Liver (tissue), 9 donors: ENCODE data around the gene TMEM263. TPM values are rescaled to one million over a fixed set of nuclear protein-coding genes. Genes with fewer than 3 reads are reported as not detected.
"Not testable (repeated sequence)": the region's sequence is repeated elsewhere in the genome, so short reads cannot be mapped to it uniquely, and the experiment has no call there.

Experiments
- DNase-seq: peaks from one replicate; pipeline ENCODE4 v3.0.0-alpha.2; 2017; ENCODE audit warnings: low spot score
- H3K27ac ChIP-seq, 2 donors: one replicate each; pipeline ENCODE4 v1.7.0; 2013; ENCODE audit warnings: inconsistent platforms in 2 of 2, low read length in 2 of 2, control low read depth in 1 of 2, low read depth in 1 of 2, mild to moderate bottlenecking in 1 of 2
- H3K27me3 ChIP-seq, 4 donors: one replicate each; pipeline versions ENCODE4 v1.6.1 to v1.7.0; 2013; ENCODE audit warnings: low read length in 3 of 4, inconsistent platforms in 1 of 4, mild to moderate bottlenecking in 1 of 4, moderate library complexity in 1 of 4; ENCODE audit not compliant: control insufficient read depth in 4 of 4, insufficient read depth in 4 of 4
- H3K36me3 ChIP-seq, 4 donors: one replicate each; pipeline versions ENCODE4 v1.6.1 to v1.7.0; 2013; ENCODE audit warnings: low read length in 3 of 4, mild to moderate bottlenecking in 3 of 4, low read depth in 1 of 4, moderate library complexity in 1 of 4; ENCODE audit not compliant: control insufficient read depth in 4 of 4, insufficient read depth in 3 of 4
- H3K4me1 ChIP-seq, 4 donors: one replicate each; pipeline versions ENCODE4 v1.6.1 to v1.7.0; 2013; ENCODE audit warnings: low read length in 3 of 4, mild to moderate bottlenecking in 3 of 4, moderate library complexity in 1 of 4; ENCODE audit not compliant: control insufficient read depth in 4 of 4, insufficient read depth in 4 of 4
- H3K4me3 ChIP-seq, 3 donors: one replicate each; pipeline versions ENCODE4 v1.6.1 to v1.7.0; 2013; ENCODE audit warnings: low read length in 3 of 3, control low read depth in 1 of 3, low read depth in 1 of 3, mild to moderate bottlenecking in 1 of 3
- H3K9ac ChIP-seq, 2 donors: one replicate each; pipeline ENCODE4 v1.7.0; 2013; ENCODE audit warnings: low read length in 2 of 2, mild to moderate bottlenecking in 2 of 2, moderate library complexity in 2 of 2, control low read depth in 1 of 2, low read depth in 1 of 2
- H3K9me3 ChIP-seq, 4 donors: one replicate each; pipeline versions ENCODE4 v1.6.1 to v1.7.0; 2013; ENCODE audit warnings: low read length in 3 of 4; ENCODE audit not compliant: control insufficient read depth in 4 of 4
- EGR1 ChIP-seq, 2 donors: IDR thresholded peaks; 2 replicates each; pipeline ENCODE4 v1.6.1; 2016 to 2018; ENCODE audit warnings: antibody characterized with exemption in 2 of 2, low read depth in 2 of 2
- FOXA1 ChIP-seq: IDR thresholded peaks from 2 replicates; pipeline ENCODE4 v1.6.1; 2016; ENCODE audit warnings: antibody characterized with exemption
- HNF4A ChIP-seq, 2 donors: conservative IDR thresholded peaks; 2 replicates each; pipeline ENCODE4 v1.6.1; 2016; ENCODE audit warnings: antibody characterized with exemption in 2 of 2, mild to moderate bottlenecking in 2 of 2
- JUND ChIP-seq, 2 donors: IDR thresholded peaks; 2 replicates each; pipeline ENCODE4 v1.6.1; 2016; ENCODE audit warnings: antibody characterized with exemption in 2 of 2
- RAD21 ChIP-seq, 2 donors: IDR thresholded peaks; 2 replicates each; pipeline ENCODE4 v1.6.1; 2016; ENCODE audit warnings: antibody characterized with exemption in 2 of 2, mild to moderate bottlenecking in 2 of 2
- REST ChIP-seq: IDR thresholded peaks from 2 replicates; pipeline ENCODE4 v1.6.1; 2016; ENCODE audit warnings: antibody characterized with exemption, mild to moderate bottlenecking
- RXRA ChIP-seq, 2 donors: IDR thresholded peaks; 2 replicates each; pipeline ENCODE4 v1.6.1; 2017 to 2018; ENCODE audit warnings: antibody characterized with exemption in 2 of 2, mild to moderate bottlenecking in 1 of 2
- YY1 ChIP-seq: IDR thresholded peaks from 2 replicates; pipeline ENCODE4 v1.6.1; 2016; ENCODE audit warnings: antibody characterized with exemption, mild to moderate bottlenecking
- ZBTB33 ChIP-seq: IDR thresholded peaks from 2 replicates; pipeline ENCODE4 v1.6.1; 2016; ENCODE audit warnings: antibody characterized with exemption
- WGBS: extraction: QIAGEN DNeasy Blood & Tissue Kit; methylation state at CpG from one replicate; pipeline ENCODE4 v1.1.7; 2013; 5-methylcytosine and 5-hydroxymethylcytosine counted together
- polyA plus RNA-seq, 2 donors: library from polyadenylated mRNA; stranded (reverse) in 1 of 2; unstranded in 1 of 2; fragments of 200-250 nt in 1 of 2; fragments of >200 nt in 1 of 2; fragmentation: Nextera tagmentation in 1 of 2; extraction: Ambion mirVana in 1 of 2; gene quantifications; one replicate each; pipeline versions ENCODE4 v1.2.1 to v1.2.3, GENCODE V29; 2013 to 2015
- total RNA-seq, 2 donors: library from RNA; depleted of rRNA; stranded (reverse); fragments of >200 nt; gene quantifications; one replicate each; pipeline ENCODE4 v1.2.3, GENCODE V29; 2014
- TF ChIP-seq, protein P1 (sequence below): fragments of 150-350 bp; IDR thresholded peaks from 2 replicates; pipeline ENCODE4 v1.5.1; 2017; ENCODE audit warnings: improper control_type of control experiment, low read depth, low read length; ENCODE audit not compliant: missing input control
- donor health status: healthy.
- donor health status: healthy.
- donor health status: healthy.
- donor health status: healthy.
- donor health status: healthy.

The TMEM263 gene
- total and polyA plus RNA-seq, 4 donors: 21.4 to 38.0 (median 21.9) TPM

DNA sequence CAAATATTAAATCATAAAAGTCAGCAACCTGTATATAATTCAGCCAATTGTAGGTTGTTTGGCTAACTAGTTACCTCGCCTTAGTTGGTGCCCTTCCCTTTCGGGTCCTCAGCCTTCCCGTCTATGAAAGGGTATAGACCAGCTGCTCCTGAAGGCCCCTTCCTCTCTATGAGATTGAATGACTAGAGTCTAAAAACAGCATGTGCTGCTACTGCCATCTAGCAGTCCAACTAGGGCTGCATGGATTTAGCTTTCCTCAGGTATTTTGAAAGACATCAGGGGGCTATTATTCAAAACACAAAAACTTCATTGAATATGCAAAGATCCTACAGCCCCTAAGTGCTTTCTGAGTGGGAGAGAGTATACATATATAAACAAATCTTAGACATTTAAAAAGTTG lies 37.0 kb upstream of the TMEM263 start:
- no peak for DNase-seq
- H3K36me3 ChIP-seq: no peaks in the 10 kb centered on the region
- no peaks in the 10 kb centered on the region for H3K27me3 ChIP-seq
- H3K27ac ChIP-seq: no peak overlapping the region
- no peak overlapping the region for H3K4me3 ChIP-seq
- no peak for TF ChIP-seq JUND (IDR thresholded peaks at IDR 0.05)
- TF ChIP-seq YY1: no peak
- no peak for TF ChIP-seq ZBTB33
- no peak for TF ChIP-seq FOXA1
- TF ChIP-seq REST: no peak
- no peak for TF ChIP-seq HNF4A (conservative IDR thresholded peaks at IDR 0.05)
- no peak for TF ChIP-seq RXRA (IDR thresholded peaks at IDR 0.05)
- TF ChIP-seq RAD21 (IDR thresholded peaks at IDR 0.05): peak; percentile 65 to 71
- no peak for TF ChIP-seq EGR1 (IDR thresholded peaks at IDR 0.05; ENCODE audit: low read depth in 2 of 2)
- TF ChIP-seq, protein P1, sequence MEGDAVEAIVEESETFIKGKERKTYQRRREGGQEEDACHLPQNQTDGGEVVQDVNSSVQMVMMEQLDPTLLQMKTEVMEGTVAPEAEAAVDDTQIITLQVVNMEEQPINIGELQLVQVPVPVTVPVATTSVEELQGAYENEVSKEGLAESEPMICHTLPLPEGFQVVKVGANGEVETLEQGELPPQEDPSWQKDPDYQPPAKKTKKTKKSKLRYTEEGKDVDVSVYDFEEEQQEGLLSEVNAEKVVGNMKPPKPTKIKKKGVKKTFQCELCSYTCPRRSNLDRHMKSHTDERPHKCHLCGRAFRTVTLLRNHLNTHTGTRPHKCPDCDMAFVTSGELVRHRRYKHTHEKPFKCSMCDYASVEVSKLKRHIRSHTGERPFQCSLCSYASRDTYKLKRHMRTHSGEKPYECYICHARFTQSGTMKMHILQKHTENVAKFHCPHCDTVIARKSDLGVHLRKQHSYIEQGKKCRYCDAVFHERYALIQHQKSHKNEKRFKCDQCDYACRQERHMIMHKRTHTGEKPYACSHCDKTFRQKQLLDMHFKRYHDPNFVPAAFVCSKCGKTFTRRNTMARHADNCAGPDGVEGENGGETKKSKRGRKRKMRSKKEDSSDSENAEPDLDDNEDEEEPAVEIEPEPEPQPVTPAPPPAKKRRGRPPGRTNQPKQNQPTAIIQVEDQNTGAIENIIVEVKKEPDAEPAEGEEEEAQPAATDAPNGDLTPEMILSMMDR: peak; percentile 20
- H3K9ac ChIP-seq: no peak overlapping the region
- no peaks in the 10 kb centered on the region for H3K4me1 ChIP-seq
- H3K9me3 ChIP-seq: no peaks in the 10 kb centered on the region
- 31% methylated on average over 3 of the region's 3 CpGs for WGBS

DNA sequence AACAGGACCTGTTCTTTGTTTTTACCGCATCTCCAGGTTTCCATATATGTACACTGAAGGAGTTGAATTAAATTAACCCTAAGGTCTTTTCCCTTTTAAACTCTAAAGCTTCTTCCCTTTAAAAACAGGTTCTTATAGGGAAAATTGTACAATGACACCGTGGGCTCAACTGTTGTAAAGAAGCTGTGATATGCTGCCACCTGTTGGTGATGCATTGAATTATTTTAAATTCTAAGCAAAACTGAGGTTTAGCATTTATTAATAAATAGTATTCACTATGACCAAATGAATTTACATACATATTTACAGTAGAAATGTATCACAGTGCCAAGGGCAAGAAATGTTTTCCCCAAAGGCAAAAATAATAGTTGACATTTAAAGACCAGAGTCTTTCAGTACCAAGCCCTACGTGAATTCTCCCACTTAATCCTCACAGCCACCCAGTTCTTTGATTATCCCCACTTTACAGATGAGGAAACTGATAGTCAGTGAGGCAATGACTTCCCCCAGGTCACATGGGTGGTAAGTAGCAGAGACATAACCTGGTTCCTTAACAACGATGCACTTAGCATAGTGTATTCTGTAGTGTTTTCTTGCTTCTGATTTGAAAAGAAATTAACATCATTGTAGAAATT lies 35.7 kb upstream of the TMEM263 start:
- H3K4me1 ChIP-seq: no peaks in the 10 kb centered on the region
- no peak overlapping the region for H3K27ac ChIP-seq
- no peaks in the 10 kb centered on the region for H3K9me3 ChIP-seq
- no peak overlapping the region for H3K9ac ChIP-seq
- TF ChIP-seq, protein P1: peak; percentile 75
- TF ChIP-seq EGR1 (IDR thresholded peaks at IDR 0.05; ENCODE audit: low read depth in 2 of 2): no peak
- TF ChIP-seq RAD21 (IDR thresholded peaks at IDR 0.05): peak; percentile 92 to 93
- no peak for TF ChIP-seq ZBTB33
- WGBS: 44% methylated on average over 4 of the region's 4 CpGs
- no peak for DNase-seq
- no peaks in the 10 kb centered on the region for H3K27me3 ChIP-seq
- H3K36me3 ChIP-seq: no peaks in the 10 kb centered on the region
- no peak overlapping the region for H3K4me3 ChIP-seq

GRCh38 chr12:106921976-106922375 lies 33.7 kb upstream of the TMEM263 start:
- DNase-seq, H3K27ac ChIP-seq, H3K36me3 ChIP-seq, H3K9me3 ChIP-seq, H3K9ac ChIP-seq, H3K4me3 ChIP-seq, H3K27me3 ChIP-seq, H3K4me1 ChIP-seq: not testable (repeated sequence)
- 80% methylated on average over 2 of the region's 2 CpGs for WGBS

DNA sequence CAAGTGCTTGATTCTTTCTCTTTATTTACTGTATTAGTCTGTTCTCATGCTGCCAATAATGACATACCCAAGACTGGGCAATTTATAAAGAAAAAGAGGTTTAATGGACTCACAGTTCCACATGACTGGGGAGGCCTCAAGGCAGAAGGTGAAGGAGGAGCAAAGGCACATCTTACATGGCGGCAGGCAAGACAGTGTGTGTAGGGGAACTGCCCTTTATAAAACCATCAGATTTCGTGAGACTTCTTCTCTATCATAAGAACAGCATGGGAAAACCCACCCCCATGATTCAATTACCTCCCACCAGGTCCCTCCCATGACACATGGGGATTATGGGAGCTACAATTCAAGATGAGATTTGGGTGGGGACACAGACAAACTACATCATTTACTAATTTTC lies 32.1 kb upstream of the TMEM263 start:
- not testable (repeated sequence) for H3K9me3 ChIP-seq, H3K27me3 ChIP-seq, H3K4me1 ChIP-seq, H3K9ac ChIP-seq, H3K4me3 ChIP-seq, H3K36me3 ChIP-seq, H3K27ac ChIP-seq, DNase-seq
- WGBS: 93% methylated on average over 2 of the region's 2 CpGs
